ENCODE measurements around the gene CERT1. TPM values are rescaled to one million over a fixed set of nuclear protein-coding genes. Genes with fewer than 3 reads are reported as not detected.

Gene CERT1
- total RNA-seq, 2 experiments from 2014 or later, result 13.3 to 33.6 TPM

GRCh38 chr5:75512383-75513074 lies 1.1 kb upstream of the CERT1 start:
- Histone ChIP-seq H3K4me2 (ENCODE audit: low read length) (peak overlapping the region; percentile 78), H3K9me3 (ENCODE audit: low read length) (peaks cover 10% of the 10 kb centered on the region; the same call in 1 of the 2 replicates), H3K79me2 (ENCODE audit: insufficient read depth, low read depth, low read length) (peaks cover 92% of the 10 kb centered on the region), H4K20me1 (ENCODE audit: insufficient read depth, low read length) (peaks cover 16% of the 10 kb centered on the region; the same call in 1 of the 2 replicates), H3K27ac (ENCODE audit: low read depth, low read length, poor library complexity, severe bottlenecking) (peak overlapping the region; percentile 60), H2AFZ (ENCODE audit: low read length) (peak overlapping the region; percentile 47), H3K4me3 (ENCODE audit: low read depth, low read length, poor library complexity, severe bottlenecking) (peak overlapping the region; percentile 91), H3K4me1 (ENCODE audit: insufficient read depth, low read length, poor library complexity, severe bottlenecking) (peaks cover 50% of the 10 kb centered on the region), H3K36me3 (ENCODE audit: insufficient read depth, low read length) (peaks cover 5% of the 10 kb centered on the region), H3K9me2 (ENCODE audit: insufficient read depth, low read length) (no peaks in the 10 kb centered on the region; the same call in 1 of the 2 replicates)
- CTCF ChIA-PET (ENCODE audit: unreplicated experiment), result no interaction called here
- POLR2A ChIA-PET, result interaction anchor here (0.7 to 1.2 kb wide), 7 partner anchors 8 to 188 kb away, joined by 3 to 5 read pairs (median 3); partner anchors contain the start of gene HMGCR
- TSS peak; percentile 70 for BruUV-seq (replicated peaks)
- no peak for DNase-seq (ENCODE audit: low spot score)
- TF ChIP-seq CTCF (conservative IDR thresholded peaks at IDR 0.05; ENCODE audit: low read length) (no peak), EZH2phosphoT487 (IDR thresholded peaks at IDR 0.05; ENCODE audit: borderline replicate concordance, low read depth, low read length) (no peak)
- intact Hi-C loops (cut with micrococcal nuclease; ENCODE audit: unreplicated experiment), result no loop called here

- DNase-seq (ENCODE audit: low spot score), result peak; percentile 42
- BruUV-seq (replicated peaks), result no TSS peak
- peaks cover 16% of the 10 kb centered on the region; the same call in 1 of the 2 replicates for H4K20me1 ChIP-seq (ENCODE audit: insufficient read depth, low read length)
- peaks cover 19% of the 10 kb centered on the region; the same call in 1 of the 2 replicates for H3K9me3 ChIP-seq (ENCODE audit: low read length)
- peak overlapping the region; percentile 67; the same call in 1 of the 2 replicates for H2AFZ ChIP-seq (ENCODE audit: low read length)
- H3K9me2 ChIP-seq (ENCODE audit: insufficient read depth, low read length), result no peaks in the 10 kb centered on the region; the same call in 1 of the 2 replicates
- peaks cover 16% of the 10 kb centered on the region for H3K36me3 ChIP-seq (ENCODE audit: insufficient read depth, low read length)
- peak overlapping the region; percentile 54 for H3K27ac ChIP-seq (ENCODE audit: low read depth, low read length, poor library complexity, severe bottlenecking)
- peak overlapping the region; percentile 91 for H3K4me3 ChIP-seq (ENCODE audit: low read depth, low read length, poor library complexity, severe bottlenecking)
- CTCF ChIA-PET (ENCODE audit: unreplicated experiment), result no interaction called here
- peaks cover 92% of the 10 kb centered on the region for H3K79me2 ChIP-seq (ENCODE audit: insufficient read depth, low read depth, low read length)
- intact Hi-C loops (cut with micrococcal nuclease; ENCODE audit: unreplicated experiment), result loop anchor here (1.0 to 2.0 kb wide), 2 partner anchors 174 to 206 kb away; partner anchors contain the start of genes HMGCR and POC5
- H3K4me1 ChIP-seq (ENCODE audit: insufficient read depth, low read length, poor library complexity, severe bottlenecking), result peaks cover 47% of the 10 kb centered on the region
- peak overlapping the region; percentile 99 for H3K4me2 ChIP-seq (ENCODE audit: low read length)
- POLR2A ChIA-PET, result interaction anchor here (0.9 to 2.5 kb wide), 4 partner anchors 13 to 1114 kb away, joined by 3 to 9 read pairs (median 4); no protein-coding TSS in a partner anchor
- no peak for TF ChIP-seq EZH2phosphoT487 (IDR thresholded peaks at IDR 0.05; ENCODE audit: borderline replicate concordance, low read depth, low read length)
Measured at GRCh38 chr5:75510836-75511434, 494 bp downstream of the CERT1 start.

- peak overlapping the region; percentile 54 for H3K27ac ChIP-seq (ENCODE audit: low read depth, low read length, poor library complexity, severe bottlenecking)
- peaks cover 92% of the 10 kb centered on the region for H3K79me2 ChIP-seq (ENCODE audit: insufficient read depth, low read depth, low read length)
- intact Hi-C loops (cut with micrococcal nuclease; ENCODE audit: unreplicated experiment), result loop anchor here (2.0 kb wide), 1 partner anchor 174 kb away; the partner anchor contains the start of gene HMGCR
- H2AFZ ChIP-seq (ENCODE audit: low read length), result peak overlapping the region; percentile 67; the same call in 1 of the 2 replicates
- H3K4me3 ChIP-seq (ENCODE audit: low read depth, low read length, poor library complexity, severe bottlenecking), result peak overlapping the region; percentile 91
- no peak for TF ChIP-seq CTCF (conservative IDR thresholded peaks at IDR 0.05; ENCODE audit: low read length)
- no peak for TF ChIP-seq EZH2phosphoT487 (IDR thresholded peaks at IDR 0.05; ENCODE audit: borderline replicate concordance, low read depth, low read length)
- peak overlapping the region; percentile 99 for H3K4me2 ChIP-seq (ENCODE audit: low read length)
- ChIA-PET CTCF (ENCODE audit: unreplicated experiment) (no interaction called here), POLR2A (interaction anchor here (1.0 to 2.5 kb wide), 5 partner anchors 14 to 102 kb away, joined by 3 to 9 read pairs (median 4); no protein-coding TSS in a partner anchor)
- peaks cover 16% of the 10 kb centered on the region; the same call in 1 of the 2 replicates for H4K20me1 ChIP-seq (ENCODE audit: insufficient read depth, low read length)
- peaks cover 16% of the 10 kb centered on the region for H3K36me3 ChIP-seq (ENCODE audit: insufficient read depth, low read length)
- H3K4me1 ChIP-seq (ENCODE audit: insufficient read depth, low read length, poor library complexity, severe bottlenecking), result peaks cover 42% of the 10 kb centered on the region
- H3K9me3 ChIP-seq (ENCODE audit: low read length), result peaks cover 19% of the 10 kb centered on the region; the same call in 1 of the 2 replicates
- BruUV-seq (replicated peaks), result no TSS peak
- no peaks in the 10 kb centered on the region; the same call in 1 of the 2 replicates for H3K9me2 ChIP-seq (ENCODE audit: insufficient read depth, low read length)
- DNase-seq (ENCODE audit: low spot score), result peak; percentile 35
Measured at GRCh38 chr5:75510417-75510835, 1.0 kb downstream of the CERT1 start.

Data from OCI-LY7 (cell line).